KBM-7 (cell line): ENCODE data around the gene AQP7.

Experiments used
- DNase-seq: peaks from one replicate; pipeline ENCODE4 v3.0.0-alpha.2; 2015
- in situ Hi-C: fragments of 300-500 bp; cut with MboI; formaldehyde crosslinking; loops from 2 replicates; pipeline ENCODE4 v1.14.3; 2020; ENCODE audit warnings: low sequenced_read_pairs, low pct_unique_long_range_greater_than_20kb, mixed read lengths

Gene AQP7

DNA sequence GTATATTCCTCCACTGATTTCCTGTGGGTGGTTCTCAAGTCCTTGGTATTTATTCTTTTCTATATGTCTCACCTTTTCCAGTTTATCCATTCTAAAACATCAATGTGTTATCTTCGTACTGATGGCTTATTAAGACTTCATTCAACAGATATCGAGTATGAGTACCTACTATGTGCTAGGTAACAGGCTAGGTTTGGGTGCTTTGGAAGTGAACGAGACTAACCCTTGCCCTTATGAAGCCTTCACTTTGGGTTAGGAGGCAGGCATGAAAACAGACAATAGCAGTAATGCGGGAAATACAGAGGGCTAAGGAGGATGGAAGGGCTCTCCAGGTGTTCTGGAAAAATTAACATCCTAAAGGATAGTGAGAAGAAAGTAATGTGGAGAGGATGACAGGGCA lies 53.4 kb downstream of the AQP7 start:
- in situ Hi-C loops: no loop called here
- no peak for DNase-seq

DNA sequence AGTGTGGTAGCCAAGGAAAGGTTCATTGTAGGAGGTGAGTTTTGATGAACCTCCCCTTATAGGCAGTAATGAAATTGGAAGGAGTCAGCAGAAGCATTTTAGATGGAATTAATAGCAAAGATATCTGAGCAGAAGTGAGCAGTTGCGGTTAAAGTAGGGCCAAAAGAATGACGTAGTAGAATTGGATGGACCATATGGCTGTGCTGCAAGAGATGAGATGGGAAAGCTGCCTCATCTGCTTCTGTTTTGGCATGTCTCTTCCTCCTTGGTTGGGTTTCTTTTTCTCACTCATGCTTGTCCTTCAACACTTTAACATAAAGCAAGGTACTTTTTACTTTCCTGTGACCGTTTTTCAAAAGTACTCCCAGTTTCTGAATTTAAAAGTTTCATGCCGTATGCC lies 55.8 kb downstream of the AQP7 start:
- no peak for DNase-seq
- in situ Hi-C loops: no loop called here

DNA sequence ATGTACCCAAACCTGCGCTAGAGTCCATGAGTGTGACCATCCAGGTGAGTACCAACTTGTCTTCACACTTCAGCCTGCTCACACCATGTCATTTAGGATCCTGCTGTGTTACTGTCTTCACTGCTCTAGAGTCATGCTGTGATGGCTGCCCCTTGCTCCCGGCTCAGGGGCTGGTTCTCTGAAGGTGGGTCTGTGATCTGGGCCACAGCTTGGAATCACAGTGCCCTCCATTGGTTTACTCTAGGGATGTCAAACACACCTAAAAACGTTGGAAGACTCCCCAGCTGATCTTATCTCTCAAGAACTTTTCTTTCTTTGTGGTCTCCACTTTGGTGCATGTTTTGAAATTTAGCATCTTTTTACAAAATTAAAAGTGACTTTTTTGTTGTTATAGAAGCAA lies 58.2 kb downstream of the AQP7 start:
- in situ Hi-C loops: no loop called here

DNA sequence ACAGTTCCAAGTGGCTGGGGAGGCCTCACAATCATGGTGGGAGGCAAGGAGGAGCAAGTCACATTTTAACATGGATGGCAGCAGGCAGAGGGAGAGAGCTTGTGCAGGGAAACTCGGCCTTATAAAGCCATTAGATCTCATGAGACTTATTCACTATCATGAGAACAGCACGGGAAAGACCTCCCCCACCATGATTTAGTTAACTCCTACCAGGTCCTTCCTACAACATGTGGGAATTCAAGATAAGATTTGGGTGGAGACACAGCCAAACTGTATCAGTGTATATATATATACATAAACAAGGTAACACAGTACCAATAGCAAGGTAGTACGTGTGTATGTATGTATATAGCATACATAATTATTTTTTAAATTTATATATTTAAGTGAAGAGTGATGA lies 61.2 kb downstream of the AQP7 start:
- in situ Hi-C loops: no loop called here
- no peak for DNase-seq

More for the DNA sequence above, 58.2 kb downstream of the AQP7 start:
- DNase-seq: no peak

DNA sequence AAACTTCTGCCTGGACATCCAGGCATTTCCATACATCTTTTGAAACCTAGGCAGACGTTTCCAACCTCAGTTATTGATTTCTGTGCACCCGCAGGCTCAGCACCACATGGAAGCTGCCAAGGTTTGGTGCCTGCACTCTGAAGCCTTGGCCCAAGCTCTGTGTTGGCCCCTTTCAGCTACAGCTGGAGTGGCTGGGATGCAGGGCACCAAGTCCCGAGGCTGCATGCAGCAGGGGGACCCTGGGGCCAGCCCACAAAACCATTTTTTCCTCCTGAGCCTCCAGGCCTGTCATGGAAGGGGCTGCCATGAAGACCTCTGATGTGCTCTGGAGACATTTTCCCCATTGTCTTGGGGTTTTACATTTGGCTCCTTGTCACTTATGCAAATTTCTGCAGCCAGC lies 62.2 kb downstream of the AQP7 start:
- in situ Hi-C loops: no loop called here
- DNase-seq: no peak
